Left ventricle myocardium superior (tissue), 1 donor: Measurements from ENCODE around the gene TTC27. TPM values are rescaled to one million over a fixed set of nuclear protein-coding genes. Genes with fewer than 3 reads are reported as not detected.
"Not testable (repeated sequence)": the region's sequence is repeated elsewhere in the genome, so short reads cannot be mapped to it uniquely, and the experiment has no call there.

ENCODE experiments used
- ATAC-seq: fragments of 200-7000 bp; cut with Tn5 transposase; one replicate; pipeline ENCODE4 v1.9.1; 2020; ENCODE audit warnings: mild to moderate bottlenecking, moderate library complexity
- DNase-seq: peaks from one replicate; pipeline ENCODE4 v3.0.0-alpha.2; 2020
- intact Hi-C: fragments of 100-400 bp; cut with micrococcal nuclease; formaldehyde crosslinking; loops from one replicate; pipeline ENCODE4 v1.11.0; 2022
- long read RNA-seq: library from polyadenylated mRNA; unstranded; transcript quantifications from one replicate; pipeline ENCODE4 v2.0.0, GENCODE V29; 2021
- total RNA-seq: library from RNA; stranded (reverse); fragmentation: NEBNext Ultra II Directional; extraction: Animal tissue kit (Norgen Biotek cat#: 25700); gene quantifications from one replicate; pipeline ENCODE4 v1.2.1, GENCODE V29; 2021
- donor health status: DM: no; HTN: yes; CAD: no; lungs with severe emphysema.

TTC27 gene
- total RNA-seq, result 8.3 TPM
- long read RNA-seq, transcript TTC27-201 (20 exons, 2,876 nt), result major isoform, 6 of 14 reads
- long read RNA-seq, partial matches to known transcripts, result 4 of 14 reads
- long read RNA-seq, other reads (novel, unspliced or antisense), result 4 of 14 reads

GRCh38 chr2:32627814-32628579 is at the start of gene TTC27:
TTC27 (plus strand) TSS chr2:32628050; CDS start chr2:32628293, 243 bp downstream.
- intact Hi-C loops, result no loop called here
- ATAC-seq, result peak; percentile 99
- DNase-seq, result peak; percentile 97

- peak; percentile 38 for ATAC-seq
- intact Hi-C loops, result no loop called here
- no peak for DNase-seq
Measured at GRCh38 chr2:32591669-32592463, 36.0 kb upstream of the TTC27 start.

- intact Hi-C loops, result no loop called here
- ATAC-seq (no peak), DNase-seq (no peak)
Measured at GRCh38 chr2:32594573-32594972, 33.3 kb upstream of the TTC27 start.

GRCh38 chr2:32611366-32611765 is 16.5 kb upstream of the TTC27 start:
- no peak for DNase-seq
- intact Hi-C loops, result no loop called here
- ATAC-seq, result no peak

- no peak for DNase-seq
- intact Hi-C loops, result no loop called here
- no peak for ATAC-seq
Measured at GRCh38 chr2:32611771-32612170, 16.1 kb upstream of the TTC27 start.

- ATAC-seq, result no peak
- intact Hi-C loops, result no loop called here
- no peak for DNase-seq
Measured at GRCh38 chr2:32614084-32614483, 13.8 kb upstream of the TTC27 start.

GRCh38 chr2:32617599-32618189 is 10.2 kb upstream of the TTC27 start:
- ATAC-seq (no peak), DNase-seq (no peak)
- intact Hi-C loops, result no loop called here

GRCh38 chr2:32622570-32623310 is 5.1 kb upstream of the TTC27 start:
- ATAC-seq, result peak; percentile 53
- intact Hi-C loops, result no loop called here

GRCh38 chr2:32623311-32623706 is 4.5 kb upstream of the TTC27 start:
- intact Hi-C loops, result no loop called here
- no peak for DNase-seq
- ATAC-seq, result no peak

More at GRCh38 chr2:32622570-32623310, 5.1 kb upstream of the TTC27 start:
- no peak for DNase-seq

- intact Hi-C loops, result no loop called here
- no peak for ATAC-seq
- DNase-seq, result no peak
Measured at GRCh38 chr2:32624812-32625211, 3.0 kb upstream of the TTC27 start.

GRCh38 chr2:32626639-32627221 is 1.1 kb upstream of the TTC27 start:
- DNase-seq (no peak), ATAC-seq (no peak)
- intact Hi-C loops, result no loop called here

GRCh38 chr2:32627441-32627813 is 423 bp upstream of the TTC27 start:
- DNase-seq (peak; percentile 48), ATAC-seq (peak; percentile 63)
- intact Hi-C loops, result no loop called here

- ATAC-seq, result no peak
- DNase-seq, result no peak
- intact Hi-C loops, result no loop called here
Measured at GRCh38 chr2:32632089-32632488, 4.2 kb downstream of the TTC27 start.

- intact Hi-C loops, result no loop called here
- DNase-seq (no peak), ATAC-seq (no peak)
Measured at GRCh38 chr2:32633040-32633439, 5.2 kb downstream of the TTC27 start.

- intact Hi-C loops, DNase-seq, ATAC-seq: not testable (repeated sequence)
Measured at GRCh38 chr2:32638548-32638947, 10.7 kb downstream of the TTC27 start.

- ATAC-seq (no peak), DNase-seq (no peak)
- intact Hi-C loops, result no loop called here
Measured at GRCh38 chr2:32641180-32641579, 13.3 kb downstream of the TTC27 start.

GRCh38 chr2:32647180-32647651 is 19.4 kb downstream of the TTC27 start:
- peak; percentile 82 for ATAC-seq
- no peak for DNase-seq
- intact Hi-C loops, result no loop called here

GRCh38 chr2:32652555-32653209 is 24.8 kb downstream of the TTC27 start:
- no peak for DNase-seq

More at GRCh38 chr2:32652555-32653209, 24.8 kb downstream of the TTC27 start:
- intact Hi-C loops, result no loop called here
- no peak for ATAC-seq
